Gastrocnemius medialis (tissue), 4 donors: ENCODE measurements around the gene POGLUT3.

Experiments used
- POLR2A ChIP-seq, 2 donors: fragments of 450-650 bp; IDR thresholded peaks; one replicate each; pipeline ENCODE4 v1.6.1; 2017; ENCODE audit warnings: antibody characterized with exemption in 2 of 2, mild to moderate bottlenecking in 2 of 2, moderate library complexity in 2 of 2
- TF ChIP-seq, protein P1 (sequence below), 5 experiments: fragments of 450-650 bp in 3 of 5; fragments of 200-600 bp in 2 of 5; sonication (generic) in 2 of 5; IDR thresholded peaks in 4 of 5; conservative IDR thresholded peaks in 1 of 5; 1 replicate in 4 of 5; 2 replicates in 1 of 5; pipeline ENCODE4 v1.5.1; 2016 to 2019; ENCODE audit warnings: antibody characterized with exemption in 5 of 5, mild to moderate bottlenecking in 3 of 5, moderate library complexity in 3 of 5

DNA sequence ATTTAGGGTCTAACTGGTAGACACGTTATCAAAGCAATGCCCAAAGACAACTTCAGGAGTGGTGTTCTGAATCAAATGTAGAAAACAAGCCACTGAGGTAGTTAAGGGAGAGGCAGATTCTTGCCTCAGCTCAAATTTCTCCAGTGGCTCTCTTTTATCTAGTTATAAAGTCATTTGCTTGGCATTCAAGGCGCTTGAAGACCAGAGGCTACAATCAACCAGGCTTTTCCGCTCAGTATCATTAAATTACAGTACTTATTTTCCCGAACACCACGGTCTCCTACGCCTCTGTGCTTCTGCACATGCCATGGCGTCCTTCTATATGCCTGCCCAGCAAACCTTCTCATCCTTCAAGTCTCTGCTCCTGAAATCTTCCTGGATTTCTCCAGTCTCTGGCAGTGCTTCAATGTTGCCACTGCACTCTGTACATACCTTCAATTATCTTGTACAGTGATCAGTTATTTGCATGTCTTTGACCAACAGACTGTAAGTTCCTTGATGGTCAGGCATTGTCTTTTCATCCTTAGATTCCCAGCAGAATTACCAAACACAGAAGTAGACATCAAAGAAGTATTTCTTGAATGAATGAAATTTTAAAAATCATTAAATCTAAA is 1.4 kb downstream of the POGLUT3 start:
- TF ChIP-seq, protein P1, sequence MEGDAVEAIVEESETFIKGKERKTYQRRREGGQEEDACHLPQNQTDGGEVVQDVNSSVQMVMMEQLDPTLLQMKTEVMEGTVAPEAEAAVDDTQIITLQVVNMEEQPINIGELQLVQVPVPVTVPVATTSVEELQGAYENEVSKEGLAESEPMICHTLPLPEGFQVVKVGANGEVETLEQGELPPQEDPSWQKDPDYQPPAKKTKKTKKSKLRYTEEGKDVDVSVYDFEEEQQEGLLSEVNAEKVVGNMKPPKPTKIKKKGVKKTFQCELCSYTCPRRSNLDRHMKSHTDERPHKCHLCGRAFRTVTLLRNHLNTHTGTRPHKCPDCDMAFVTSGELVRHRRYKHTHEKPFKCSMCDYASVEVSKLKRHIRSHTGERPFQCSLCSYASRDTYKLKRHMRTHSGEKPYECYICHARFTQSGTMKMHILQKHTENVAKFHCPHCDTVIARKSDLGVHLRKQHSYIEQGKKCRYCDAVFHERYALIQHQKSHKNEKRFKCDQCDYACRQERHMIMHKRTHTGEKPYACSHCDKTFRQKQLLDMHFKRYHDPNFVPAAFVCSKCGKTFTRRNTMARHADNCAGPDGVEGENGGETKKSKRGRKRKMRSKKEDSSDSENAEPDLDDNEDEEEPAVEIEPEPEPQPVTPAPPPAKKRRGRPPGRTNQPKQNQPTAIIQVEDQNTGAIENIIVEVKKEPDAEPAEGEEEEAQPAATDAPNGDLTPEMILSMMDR (IDR thresholded peaks at IDR 0.05 in 4 of 5, conservative IDR thresholded peaks at IDR 0.05 in 1 of 5) = no peak
- no peak for TF ChIP-seq POLR2A (IDR thresholded peaks at IDR 0.05)
